Ectodermal cell (in vitro differentiated cells): ENCODE data around the gene RNF175. TPM values are rescaled to one million over a fixed set of nuclear protein-coding genes. Genes with fewer than 3 reads are reported as not detected.
A peak's percentile ranks its signal among the peaks of the same experiment; 100 is the strongest.

ENCODE experiments used
- H3K27ac ChIP-seq: 2 replicates; pipeline ENCODE4 v1.7.0; 2013; ENCODE audit warnings: mild to moderate bottlenecking, low read depth, low read length; ENCODE audit not compliant: insufficient read depth, poor library complexity, severe bottlenecking
- H3K27me3 ChIP-seq: 2 replicates; pipeline ENCODE4 v1.7.0; 2013; ENCODE audit warnings: mild to moderate bottlenecking, low read length; ENCODE audit not compliant: insufficient read depth, control insufficient read depth, poor library complexity, severe bottlenecking
- H3K36me3 ChIP-seq: one replicate; pipeline ENCODE4 v1.7.0; 2013; ENCODE audit warnings: low read length; ENCODE audit not compliant: control insufficient read depth, insufficient read depth
- H3K4me1 ChIP-seq: one replicate; pipeline ENCODE4 v1.7.0; 2013; ENCODE audit warnings: low read length; ENCODE audit not compliant: control insufficient read depth, insufficient read depth
- H3K4me3 ChIP-seq: 2 replicates; pipeline ENCODE4 v1.7.0; 2013; ENCODE audit warnings: low read depth, low read length, control low read depth; ENCODE audit not compliant: insufficient read depth
- H3K9me3 ChIP-seq: 2 replicates; pipeline ENCODE4 v1.7.0; 2013; ENCODE audit warnings: mild to moderate bottlenecking, low read length, moderate library complexity; ENCODE audit not compliant: control insufficient read depth
- WGBS, 2 experiments: methylation state at CpG; one replicate each; pipeline ENCODE4 v1.1.7; 2013; ENCODE audit warnings: missing lambda C conversion rate in 2 of 2; 5-methylcytosine and 5-hydroxymethylcytosine counted together
- polyA plus RNA-seq, 4 experiments: library from polyadenylated mRNA; stranded (reverse); fragments of 50-300 nt; gene quantifications; one replicate each; pipeline ENCODE4 v1.2.3, GENCODE V29; 2013

Gene RNF175
- 17.6 TPM for polyA plus RNA-seq (2013, experiment 1 of 4)
- 17.6 TPM for polyA plus RNA-seq (2013, experiment 2 of 4)
- 19.0 TPM for polyA plus RNA-seq (2013, experiment 3 of 4)
- polyA plus RNA-seq (2013, experiment 4 of 4): 22.7 TPM

- Histone ChIP-seq H3K9me3 (no peaks in the 10 kb centered on the region), H3K4me3 (peak within 1 kb of the TSS; percentile 67), H3K4me1 (peaks cover 11% of the 10 kb centered on the region), H3K36me3 (no peaks in the 10 kb centered on the region), H3K27ac (no peak within 1 kb of the TSS), H3K27me3 (peaks cover 10% of the 10 kb centered on the region)
- 1% methylated on average over 76 of the region's 76 CpGs for WGBS, 2 experiments
These were observed at the start of gene RNF175 for GRCh38 chr4:153759407-153760316. RNF175 (minus strand) TSS chr4:153760024; CDS start chr4:153759862, 162 bp downstream.

GRCh38 chr4:153809307-153809706 is 49.5 kb upstream of the RNF175 start:
- no peak overlapping the region for H3K4me3 ChIP-seq
- H3K9me3 ChIP-seq: no peaks in the 10 kb centered on the region
- H3K36me3 ChIP-seq: no peaks in the 10 kb centered on the region
- H3K27me3 ChIP-seq: no peaks in the 10 kb centered on the region
- no peaks in the 10 kb centered on the region for H3K4me1 ChIP-seq
- H3K27ac ChIP-seq: no peak overlapping the region

DNA sequence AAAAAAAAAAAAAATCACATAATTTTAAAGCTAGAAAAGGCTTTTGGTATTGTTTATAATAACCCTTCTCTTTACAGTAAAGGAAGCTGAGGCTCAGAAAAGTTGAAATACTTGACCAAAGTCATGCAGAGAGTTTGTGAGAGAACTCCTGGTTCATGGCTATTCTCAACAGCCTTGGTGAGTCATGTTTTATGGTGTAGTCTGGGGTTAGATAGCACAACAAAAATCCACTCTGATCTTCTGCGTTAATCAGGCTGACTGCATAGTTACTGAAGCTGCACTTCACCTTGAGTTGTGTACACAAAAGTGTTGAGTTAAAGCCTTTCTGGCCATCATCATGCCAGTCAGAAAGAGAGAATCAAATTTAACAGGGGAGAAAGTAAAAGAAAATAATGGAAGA is 48.4 kb upstream of the RNF175 start:
- Histone ChIP-seq H3K4me1 (no peaks in the 10 kb centered on the region), H3K27me3 (no peaks in the 10 kb centered on the region), H3K27ac (no peak overlapping the region), H3K36me3 (no peaks in the 10 kb centered on the region), H3K4me3 (no peak overlapping the region), H3K9me3 (no peaks in the 10 kb centered on the region)
- 97 to 100% methylated on average over 1 of the region's 1 CpG for WGBS, 2 experiments

GRCh38 chr4:153806073-153806472 is 46.2 kb upstream of the RNF175 start:
- no peaks in the 10 kb centered on the region for H3K27me3 ChIP-seq
- no peak overlapping the region for H3K27ac ChIP-seq
- no peaks in the 10 kb centered on the region for H3K36me3 ChIP-seq
- no peaks in the 10 kb centered on the region for H3K9me3 ChIP-seq
- WGBS, 2 experiments: 89 to 94% methylated on average over 30 of the region's 30 CpGs
- H3K4me1 ChIP-seq: no peaks in the 10 kb centered on the region
- no peak overlapping the region for H3K4me3 ChIP-seq

DNA sequence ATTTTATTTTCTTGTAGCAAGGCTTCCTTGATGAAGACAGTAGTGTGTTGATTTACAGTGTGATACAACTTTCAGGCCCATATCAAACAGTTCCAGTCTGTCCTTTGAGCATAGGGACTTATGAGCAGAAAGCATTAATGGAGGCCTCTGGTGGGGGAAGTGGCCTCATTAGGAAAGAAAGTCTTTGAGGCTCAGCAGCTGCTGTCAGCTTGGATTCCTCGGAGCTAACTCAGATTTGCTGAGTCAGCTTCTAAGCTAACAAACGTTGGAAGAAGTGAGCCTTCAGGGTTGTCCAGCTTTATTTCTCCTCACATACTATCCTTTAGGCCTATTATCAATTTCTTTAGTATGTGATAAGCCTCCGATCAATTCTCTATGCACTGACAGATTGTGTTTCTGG is 44.9 kb upstream of the RNF175 start:
- H3K9me3 ChIP-seq: no peaks in the 10 kb centered on the region
- H3K27me3 ChIP-seq: no peaks in the 10 kb centered on the region
- no peak overlapping the region for H3K27ac ChIP-seq
- WGBS, 2 experiments: 55 to 58% methylated on average over 3 of the region's 3 CpGs
- no peaks in the 10 kb centered on the region for H3K4me1 ChIP-seq
- no peaks in the 10 kb centered on the region for H3K36me3 ChIP-seq
- H3K4me3 ChIP-seq: no peak overlapping the region

GRCh38 chr4:153799694-153800074 is 39.9 kb upstream of the RNF175 start:
- Histone ChIP-seq H3K9me3 (no peaks in the 10 kb centered on the region), H3K27me3 (no peaks in the 10 kb centered on the region), H3K4me1 (no peaks in the 10 kb centered on the region), H3K36me3 (no peaks in the 10 kb centered on the region), H3K27ac (no peak overlapping the region), H3K4me3 (no peak overlapping the region)
- WGBS, 2 experiments: 86 to 90% methylated on average over 1 to 2 of the region's 2 CpGs

DNA sequence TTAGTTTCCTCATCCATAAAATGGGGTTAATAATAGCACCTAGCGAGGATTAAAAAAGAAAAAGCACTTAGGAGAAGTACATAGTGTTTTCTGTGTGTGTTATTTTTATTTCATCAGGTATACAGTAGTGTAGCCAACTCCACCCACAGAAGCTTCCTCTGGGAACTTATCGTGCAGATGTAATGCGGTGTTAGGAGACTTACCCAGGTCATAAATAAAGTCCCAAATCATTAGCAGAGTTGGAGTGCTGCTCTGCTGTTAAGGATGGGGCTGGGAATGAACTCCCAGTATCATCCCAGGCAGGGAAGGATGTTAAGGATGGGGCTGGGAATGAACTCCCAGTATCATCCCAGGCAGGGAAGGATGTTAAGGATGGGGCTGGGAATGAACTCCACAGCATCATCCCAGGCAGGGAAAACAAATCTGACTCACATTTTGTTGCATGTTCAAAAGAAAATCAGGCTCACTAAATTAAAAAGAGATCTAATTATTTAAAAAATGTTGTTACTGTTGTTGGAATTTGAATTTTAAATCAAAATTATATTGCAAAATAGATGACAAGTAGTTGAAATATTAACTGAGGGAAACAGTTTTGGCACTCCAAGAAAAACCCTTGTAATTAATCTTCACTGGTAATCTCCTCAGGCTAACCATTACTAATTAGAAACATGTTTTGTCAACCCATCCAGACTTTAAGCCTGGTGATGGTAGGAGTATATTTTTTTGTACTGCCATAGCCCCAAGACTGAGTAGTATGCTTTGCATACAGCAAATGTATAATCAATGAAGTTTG is 39.3 kb upstream of the RNF175 start:
- Histone ChIP-seq H3K27ac (no peak overlapping the region), H3K36me3 (no peaks in the 10 kb centered on the region), H3K4me1 (no peaks in the 10 kb centered on the region), H3K4me3 (no peak overlapping the region), H3K9me3 (no peaks in the 10 kb centered on the region), H3K27me3 (no peaks in the 10 kb centered on the region)
- WGBS, 2 experiments: 93 to 100% methylated on average over 2 to 3 of the region's 3 CpGs

DNA sequence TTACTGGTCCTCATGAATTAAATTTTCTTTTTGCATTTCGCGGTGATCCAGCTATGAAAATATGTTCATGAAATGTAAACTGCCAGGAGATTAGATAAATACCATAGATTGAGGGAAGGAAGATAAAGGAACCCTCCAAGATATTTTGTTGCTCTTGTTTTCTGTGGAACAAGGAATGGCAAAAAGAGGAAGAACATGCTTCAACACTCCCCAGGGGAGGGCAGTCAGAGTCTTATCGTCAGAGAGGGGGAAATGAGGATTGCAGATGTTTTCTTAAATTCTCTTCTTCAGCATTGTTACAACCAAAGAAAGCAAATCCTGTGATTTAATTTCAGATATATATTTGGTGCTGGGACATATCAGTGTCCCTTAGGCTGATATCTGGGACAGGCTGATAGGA is 38.6 kb upstream of the RNF175 start:
- H3K36me3 ChIP-seq: no peaks in the 10 kb centered on the region
- no peaks in the 10 kb centered on the region for H3K9me3 ChIP-seq
- no peak overlapping the region for H3K4me3 ChIP-seq
- H3K27me3 ChIP-seq: no peaks in the 10 kb centered on the region
- H3K27ac ChIP-seq: no peak overlapping the region
- H3K4me1 ChIP-seq: no peaks in the 10 kb centered on the region
- WGBS, 2 experiments: 78 to 83% methylated on average over 3 of the region's 3 CpGs

DNA sequence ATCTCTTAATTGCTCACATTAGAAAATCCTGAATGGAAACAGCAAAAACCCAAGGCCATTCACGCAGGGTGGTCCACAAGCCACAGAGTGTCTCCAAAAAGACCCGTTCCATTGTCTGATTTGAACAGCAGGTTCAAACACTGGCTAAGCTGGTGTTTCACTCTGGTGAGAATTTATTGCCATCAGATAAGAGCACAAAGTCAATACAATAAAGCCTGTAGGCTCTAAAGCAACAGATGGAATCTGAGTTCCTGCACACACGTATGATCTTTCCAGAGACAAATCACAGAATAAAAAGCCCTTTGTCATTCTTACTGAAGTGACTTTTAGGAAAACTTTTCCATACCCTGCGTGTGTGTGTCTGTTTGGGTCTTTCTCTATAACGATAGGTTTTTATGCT is 34.2 kb upstream of the RNF175 start:
- no peak overlapping the region for H3K4me3 ChIP-seq
- peaks cover 12% of the 10 kb centered on the region for H3K27me3 ChIP-seq
- WGBS, 2 experiments: 88 to 91% methylated on average over 5 of the region's 5 CpGs
- peaks cover 5% of the 10 kb centered on the region for H3K4me1 ChIP-seq
- no peaks in the 10 kb centered on the region for H3K9me3 ChIP-seq
- no peaks in the 10 kb centered on the region for H3K36me3 ChIP-seq
- H3K27ac ChIP-seq: no peak overlapping the region

DNA sequence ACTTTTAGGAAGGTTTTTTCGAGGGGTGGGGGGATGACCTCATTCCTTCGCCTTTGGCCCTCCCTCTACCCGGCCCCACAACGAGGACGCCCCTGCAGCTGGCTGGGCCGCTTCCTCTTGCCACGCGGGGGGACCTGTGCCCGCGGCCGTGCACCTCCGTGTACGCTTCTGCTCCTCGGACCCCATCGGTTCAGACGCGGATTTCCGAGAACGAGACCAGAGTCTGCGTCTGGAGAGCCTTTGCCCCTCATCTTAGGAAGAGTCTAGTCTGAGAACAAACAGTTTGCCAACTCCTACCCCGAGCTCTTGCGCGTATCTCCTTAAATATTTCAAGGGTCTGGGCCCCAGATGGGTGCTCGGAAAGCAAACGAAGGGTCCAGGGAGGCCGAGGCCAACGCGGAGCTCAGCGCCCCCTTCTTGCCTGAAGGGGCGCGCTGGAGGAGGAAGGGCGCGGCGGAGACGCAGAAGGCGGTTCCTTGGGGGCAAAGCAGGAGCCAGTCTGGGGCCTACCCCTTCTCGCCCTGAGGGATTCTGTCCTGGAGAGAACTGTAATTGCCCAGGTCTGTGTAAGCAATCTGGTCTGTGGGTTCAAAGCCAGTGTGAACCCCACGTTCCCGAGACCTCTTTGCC is 32.9 kb upstream of the RNF175 start:
- H3K9me3 ChIP-seq: no peaks in the 10 kb centered on the region
- H3K4me1 ChIP-seq: peaks cover 5% of the 10 kb centered on the region
- peak overlapping the region; percentile 45 for H3K4me3 ChIP-seq
- H3K27ac ChIP-seq: peak overlapping the region; percentile 27
- no peaks in the 10 kb centered on the region for H3K36me3 ChIP-seq
- peaks cover 12% of the 10 kb centered on the region for H3K27me3 ChIP-seq
- WGBS, 2 experiments: 35 to 37% methylated on average over 39 of the region's 39 CpGs
